ENCODE results near the gene CHPT1. TPM values are rescaled to one million over a fixed set of nuclear protein-coding genes. Genes with fewer than 3 reads are reported as not detected.

CHPT1 gene
- total RNA-seq, 1 donor from 2014 or later = 38.1 TPM

DNA sequence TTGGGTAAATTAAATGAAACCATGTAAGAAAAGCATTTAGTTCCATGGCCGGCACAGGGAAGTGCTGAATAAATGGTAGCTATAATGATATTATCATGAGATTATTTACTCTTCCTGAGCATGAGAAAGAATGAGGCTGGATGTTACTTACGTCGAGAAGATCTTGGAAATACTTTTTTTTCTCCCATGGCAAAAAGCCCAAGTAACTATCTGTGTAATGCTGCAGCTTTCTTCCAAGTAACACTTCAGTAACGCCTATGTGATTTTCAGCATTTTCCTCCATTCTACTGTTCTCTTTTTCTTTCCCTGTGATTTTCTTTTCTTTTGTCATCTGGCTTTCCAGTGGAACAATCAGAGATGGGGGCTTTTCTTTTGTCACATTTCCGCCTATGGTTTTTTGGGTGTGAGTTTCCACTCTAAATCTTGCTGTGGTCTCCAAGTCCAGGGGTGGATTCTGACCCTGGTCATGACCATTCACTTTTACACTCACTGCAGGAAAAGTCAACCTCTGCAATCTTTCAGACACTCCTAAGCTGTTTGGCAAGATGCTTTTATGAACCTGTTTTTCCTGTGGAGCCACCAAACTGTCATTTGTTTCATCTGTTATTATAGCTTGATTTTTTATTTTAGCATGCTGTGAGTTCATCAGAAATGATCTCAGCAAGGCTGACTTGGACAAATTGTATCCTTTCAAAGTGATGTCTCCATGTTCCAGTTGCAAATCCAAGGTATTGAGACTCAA is 66.8 kb downstream of the CHPT1 start:
- no peak for DNase-seq

DNA sequence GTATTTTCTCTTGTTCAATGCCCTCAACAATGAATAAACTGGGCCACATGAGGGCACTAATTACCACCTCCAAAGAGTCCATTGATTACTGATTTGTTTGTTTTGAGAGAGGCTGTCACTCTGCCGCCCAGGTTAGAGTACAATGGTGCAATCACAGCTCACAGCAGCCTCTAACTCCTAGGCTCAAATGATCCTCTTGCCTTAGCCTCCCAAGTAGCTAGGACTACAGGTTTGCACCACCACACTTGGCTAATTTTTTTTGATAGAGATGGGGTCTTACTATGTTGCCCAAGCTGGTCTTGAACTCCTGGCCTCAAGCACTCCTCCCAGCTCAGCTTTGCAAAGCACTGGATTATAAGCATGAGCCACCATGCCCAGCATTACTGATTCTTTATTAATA is 70.1 kb downstream of the CHPT1 start:
- DNase-seq = no peak

- DNase-seq = no peak
Measured at GRCh38 chr12:101768781-101769180, 71.3 kb downstream of the CHPT1 start.

DNA sequence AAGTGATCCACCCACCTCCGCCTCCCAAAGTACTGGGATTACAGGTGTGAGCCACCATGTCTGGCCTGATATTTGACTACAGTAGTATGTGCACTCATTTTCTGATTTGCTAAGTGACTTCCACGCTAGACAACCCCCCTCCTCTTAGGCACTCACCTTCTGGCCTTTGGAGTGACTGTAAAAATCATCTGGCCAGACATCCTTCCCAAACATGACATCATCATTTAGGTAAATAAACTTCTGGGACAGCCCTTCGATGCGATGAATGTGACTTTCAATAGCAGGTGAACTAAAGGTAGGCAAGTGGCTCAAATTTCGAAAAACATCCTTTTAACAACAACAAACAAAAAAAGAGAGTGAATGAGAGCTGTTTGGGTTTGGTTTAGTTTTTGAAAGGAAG is 72.4 kb downstream of the CHPT1 start:
- no peak for DNase-seq

DNA sequence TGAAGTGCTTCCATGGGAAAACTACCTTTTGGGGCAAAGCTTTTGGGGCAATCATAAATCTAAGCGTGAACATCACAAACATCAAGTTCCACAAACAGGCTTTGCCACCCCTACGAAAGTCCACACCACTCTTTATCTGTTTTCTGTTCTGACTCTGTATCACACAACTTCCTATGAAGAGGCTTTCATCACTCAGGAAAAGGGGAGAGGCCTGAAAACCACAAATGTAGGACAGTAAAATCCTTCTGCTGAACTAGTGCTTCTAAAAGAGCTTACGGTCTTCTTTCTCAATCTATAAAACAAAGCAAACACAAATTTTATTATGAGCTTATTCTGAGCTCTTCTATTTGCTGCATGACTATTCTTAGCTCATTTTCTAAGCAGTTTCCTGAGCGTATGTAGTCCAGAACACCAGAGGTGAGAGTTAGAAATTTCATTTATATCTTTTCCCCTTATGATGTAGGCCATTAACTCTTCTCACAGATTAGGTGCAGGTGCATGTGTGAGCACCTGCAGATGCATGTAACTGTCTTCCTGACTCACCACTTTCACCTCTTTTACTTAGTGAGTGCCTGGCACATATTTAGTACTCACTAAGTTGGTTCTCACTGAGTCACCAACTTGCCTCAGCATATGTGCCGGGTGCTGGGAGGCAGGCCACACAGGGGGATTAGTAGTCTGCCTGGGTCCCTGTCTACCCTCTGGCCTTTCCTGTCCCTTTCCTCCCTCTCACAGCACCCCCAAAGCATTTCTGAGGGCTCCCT is 74.8 kb downstream of the CHPT1 start:
- DNase-seq = peak; percentile 16

- peak; percentile 19 for DNase-seq
Measured at GRCh38 chr12:101773650-101774162, 76.3 kb downstream of the CHPT1 start.

GRCh38 chr12:101775816-101776215 is 78.4 kb downstream of the CHPT1 start:
- DNase-seq = no peak

DNA sequence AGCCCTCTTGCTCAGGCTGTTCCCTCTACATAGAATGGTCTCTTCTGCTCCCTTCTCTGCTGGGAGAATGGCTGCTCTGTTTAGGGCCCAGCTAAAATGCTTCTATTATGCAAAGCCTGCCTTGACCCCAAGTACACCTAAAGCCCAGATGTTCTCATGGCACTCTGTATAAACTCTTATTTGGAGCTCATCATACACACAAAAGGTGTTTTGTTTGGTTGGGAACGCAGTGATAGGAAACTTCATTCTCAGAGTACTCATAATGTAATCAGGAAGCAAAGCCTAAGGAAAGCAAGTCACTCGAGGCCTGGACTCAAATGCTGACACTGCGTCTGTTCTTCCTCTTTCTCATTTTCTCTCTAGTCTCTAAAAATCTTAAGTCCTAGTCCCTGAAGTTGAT is 80.0 kb downstream of the CHPT1 start:
- no peak for DNase-seq

- DNase-seq = no peak
Measured at GRCh38 chr12:101777978-101778377, 80.5 kb downstream of the CHPT1 start.

Small RNA genes within 50 kb of the gene (small RNA-seq; reads per million reads assigned to genes)
- gene RNU6-101P (not detected), gene RNY1P16 (not detected)

Other genes with a start within 250 kb of the CHPT1 start
- 0.16 TPM for gene SPIC, start 222.3 kb upstream of the CHPT1 start, total RNA-seq
- 2.0 TPM for gene MYBPC1, start 102.7 kb upstream of the CHPT1 start, total RNA-seq
- 0.47 TPM for gene SYCP3, start 41.8 kb downstream of the CHPT1 start, total RNA-seq
- 138 TPM for gene GNPTAB, start 133.3 kb downstream of the CHPT1 start, total RNA-seq
- 1.1 TPM for gene DRAM1, start 179.9 kb downstream of the CHPT1 start, total RNA-seq